A549 (cell line): ENCODE results near the gene PDCD6IP. TPM values are rescaled to one million over a fixed set of nuclear protein-coding genes. Genes with fewer than 3 reads are reported as not detected.

Source experiments
- ATAC-seq, 2 experiments: fragments of 200-7000 bp in 1 of 2; fragments of >200 bp in 1 of 2; cut with Nextera tagmentation in 1 of 2; cut with Tn5 transposase in 1 of 2; 3 replicates each; pipeline versions ENCODE4 v1.8.0 to v1.9.1; 2018 to 2020; ENCODE audit warnings: mild to moderate bottlenecking in 1 of 2, moderate library complexity in 1 of 2
- CTCF ChIA-PET: fragments of 300-600 bp; sonication (Branson Sonifier 250); formaldehyde crosslinking; extraction: SDS; loops from one replicate; lab custom pipeline; 2021; ENCODE audit warnings: antibody characterized with exemption, inconsistent platforms; lab: Yijun Ruan, JAX
- POLR2A ChIA-PET: fragments of 350-600 bp; formaldehyde crosslinking; extraction: SDS; loops from one replicate; lab custom pipeline; 2021; ENCODE audit warnings: antibody characterized with exemption, inconsistent platforms; lab: Yijun Ruan, JAX
- DNase-seq, 2 experiments: peaks; one replicate each; pipeline versions ENCODE4 v3.0.0 to v3.0.0-alpha.2; 2011 to 2016; ENCODE audit warnings: low read depth in 1 of 2, low spot score in 1 of 2
- FAIRE-seq: peaks from 2 replicates; lab custom pipeline; 2011; peaks lifted over from hg19 to GRCh38; lab: Jason Lieb, UNC
- H3K27ac ChIP-seq, 2 experiments: fragments of >200 bp; sonication (Bioruptor Twin); formaldehyde crosslinking; 3 replicates each; pipeline ENCODE4 v1.5.1; 2016 to 2017
- H3K4me1 ChIP-seq: fragments of >200 bp; sonication (Bioruptor Twin); formaldehyde crosslinking; 3 replicates; pipeline ENCODE4 v1.6.1; 2016
- H3K4me2 ChIP-seq: fragments of >200 bp; sonication (Bioruptor Twin); formaldehyde crosslinking; 3 replicates; pipeline ENCODE4 v1.6.1; 2016
- H3K4me3 ChIP-seq: fragments of >200 bp; sonication (Bioruptor Twin); formaldehyde crosslinking; 3 replicates; pipeline ENCODE4 v1.5.1; 2016
- H3K9me3 ChIP-seq: fragments of >200 bp; sonication (Bioruptor Twin); formaldehyde crosslinking; 3 replicates; pipeline ENCODE4 v1.6.1; 2016
- CBX2 ChIP-seq: fragments of 200-600 bp; sonication (generic); IDR thresholded peaks from 2 replicates; pipeline ENCODE4 v1.6.1; 2016; ENCODE audit warnings: low read depth, mild to moderate bottlenecking, borderline replicate concordance
- CBX8 ChIP-seq: fragments of 200-600 bp; sonication (generic); IDR thresholded peaks from 2 replicates; pipeline ENCODE4 v1.6.1; 2016
- CEBPB ChIP-seq, 2 experiments: fragments of >200 bp in 1 of 2; sonication (Bioruptor Twin) in 1 of 2; formaldehyde crosslinking in 1 of 2; IDR thresholded peaks; 2 replicates each; pipeline ENCODE4 v1.6.1; 2012 to 2016
- CHD2 ChIP-seq: fragments of 150-350 bp; IDR thresholded peaks from 2 replicates; pipeline ENCODE4 v1.6.1; 2014; ENCODE audit warnings: low read length; ENCODE audit not compliant: partially characterized antibody
- ESRRA ChIP-seq: fragments of 150-350 bp; IDR thresholded peaks from 2 replicates; pipeline ENCODE4 v1.6.1; 2014; ENCODE audit warnings: mild to moderate bottlenecking, low read length, borderline replicate concordance
- FOXS1 ChIP-seq: fragments of 250-450 bp; sonication (Bioruptor Pico); IDR thresholded peaks from 2 replicates; pipeline ENCODE4 v1.5.0; 2020; ENCODE audit warnings: mild to moderate bottlenecking, moderate library complexity
- GATA3 ChIP-seq: IDR thresholded peaks from 2 replicates; pipeline ENCODE4 v1.6.1; 2012; ENCODE audit warnings: borderline replicate concordance
- HDAC2 ChIP-seq: fragments of 200-600 bp; sonication (generic); IDR thresholded peaks from 2 replicates; pipeline ENCODE4 v1.6.1; 2016
- HEYL ChIP-seq: fragments of 250-450 bp; sonication (Bioruptor Pico); IDR thresholded peaks from 2 replicates; pipeline ENCODE4 v1.8.0; 2021; ENCODE audit warnings: mild to moderate bottlenecking, moderate library complexity
- JUN ChIP-seq, 2 experiments: fragments of >200 bp; sonication (Bioruptor Twin); formaldehyde crosslinking; IDR thresholded peaks; 2 replicates in 1 of 2; 3 replicates in 1 of 2; pipeline ENCODE4 v1.6.1; 2016 to 2017
- MAFK ChIP-seq: fragments of 450-650 bp; IDR thresholded peaks from 2 replicates; pipeline ENCODE4 v1.6.1; 2014; ENCODE audit not compliant: partially characterized antibody
- NR3C1 ChIP-seq: fragments of >200 bp; sonication (Bioruptor Twin); formaldehyde crosslinking; IDR thresholded peaks from 3 replicates; pipeline ENCODE4 v1.6.1; 2017
- PHF8 ChIP-seq: fragments of 200-600 bp; sonication (generic); IDR thresholded peaks from 2 replicates; pipeline ENCODE4 v1.6.1; 2016; ENCODE audit warnings: low read depth, mild to moderate bottlenecking, antibody characterized with exemption, moderate library complexity, borderline replicate concordance
- RNF2 ChIP-seq: fragments of 200-600 bp; sonication (generic); IDR thresholded peaks from 2 replicates; pipeline ENCODE4 v1.6.1; 2016; ENCODE audit warnings: low read depth, mild to moderate bottlenecking, antibody characterized with exemption, moderate library complexity, borderline replicate concordance
- SMC3 ChIP-seq: fragments of >200 bp; sonication (Bioruptor Twin); formaldehyde crosslinking; IDR thresholded peaks from 3 replicates; pipeline ENCODE4 v1.6.1; 2018; ENCODE audit warnings: inconsistent platforms
- ZNF302 ChIP-seq: fragments of 250-450 bp; sonication (Bioruptor Pico); IDR thresholded peaks from 2 replicates; pipeline ENCODE4 v1.9.0; 2021; ENCODE audit warnings: inconsistent platforms, mild to moderate bottlenecking, moderate library complexity
- WGBS: methylation state at CpG from one replicate; pipeline ENCODE4 v1.1.6; 2017; ENCODE audit errors: missing lambda C conversion rate; 5-methylcytosine and 5-hydroxymethylcytosine counted together
- polyA plus RNA-seq, 4 experiments: library from polyadenylated mRNA; depleted of rRNA in 3 of 4; stranded (reverse); fragments of >200 nt; fragmentation: RNase III in 1 of 4; extraction: RNeasy Plus Mini Kit Qiagen cat#74134 plus additional on column Dnase treatment in 1 of 4; gene quantifications; 2 replicates in 3 of 4; 3 replicates in 1 of 4; pipeline ENCODE4 v1.2.3, GENCODE V29; 2011 to 2017
- TF ChIP-seq, protein P1 (sequence below): fragments of 200-600 bp; sonication (generic); IDR thresholded peaks from 2 replicates; pipeline ENCODE4 v1.6.1; 2016; ENCODE audit warnings: antibody characterized with exemption, mild to moderate bottlenecking, moderate library complexity
- TF ChIP-seq, protein P2 (sequence below): IDR thresholded peaks from 2 replicates; pipeline ENCODE4 v1.6.1; 2012
- TF ChIP-seq, protein P3 (sequence below): fragments of 450-650 bp; IDR thresholded peaks from 2 replicates; pipeline ENCODE4 v1.6.1; 2014; ENCODE audit warnings: antibody characterized with exemption
- TF ChIP-seq, protein P4 (sequence below): fragments of 250-450 bp; sonication (Bioruptor Pico); IDR thresholded peaks from 2 replicates; pipeline ENCODE4 v1.5.0; 2020; ENCODE audit warnings: low read depth, mild to moderate bottlenecking, moderate library complexity

The PDCD6IP gene
- polyA plus RNA-seq, 2 of the 4 experiments (the other 2 are of a cell fraction) = 145 to 221 TPM

DNA sequence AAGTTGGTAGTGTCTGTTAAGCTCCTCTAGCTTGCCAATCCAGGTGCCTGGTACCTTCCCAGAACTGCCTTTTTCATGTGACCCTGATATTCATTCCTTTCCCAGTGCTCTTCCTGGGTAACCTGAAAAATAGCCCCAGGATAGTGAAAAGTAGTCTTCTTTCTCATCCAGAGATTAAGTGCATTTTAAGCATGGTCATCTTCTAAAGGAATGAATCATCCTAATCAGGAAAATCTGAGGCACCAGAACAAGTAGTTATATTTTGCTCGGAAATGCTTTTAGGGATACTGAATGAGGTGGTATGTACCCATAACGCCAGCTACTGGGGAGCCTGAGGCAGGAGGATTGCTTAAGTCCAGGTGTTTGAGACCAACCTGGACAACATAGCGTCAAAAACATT, 23.1 kb upstream of the PDCD6IP start:
- Histone ChIP-seq H3K4me1 (no peaks in the 10 kb centered on the region), H3K4me2 (no peak overlapping the region)
- POLR2A ChIA-PET = interaction anchor here (0.5 to 0.7 kb wide), 2 partner anchors 24 to 30 kb away, joined by 4 to 5 read pairs; no protein-coding TSS in a partner anchor
- WGBS = 85% methylated on average over 3 of the region's 3 CpGs
- no peak for TF ChIP-seq GATA3
- TF ChIP-seq, protein P1, sequence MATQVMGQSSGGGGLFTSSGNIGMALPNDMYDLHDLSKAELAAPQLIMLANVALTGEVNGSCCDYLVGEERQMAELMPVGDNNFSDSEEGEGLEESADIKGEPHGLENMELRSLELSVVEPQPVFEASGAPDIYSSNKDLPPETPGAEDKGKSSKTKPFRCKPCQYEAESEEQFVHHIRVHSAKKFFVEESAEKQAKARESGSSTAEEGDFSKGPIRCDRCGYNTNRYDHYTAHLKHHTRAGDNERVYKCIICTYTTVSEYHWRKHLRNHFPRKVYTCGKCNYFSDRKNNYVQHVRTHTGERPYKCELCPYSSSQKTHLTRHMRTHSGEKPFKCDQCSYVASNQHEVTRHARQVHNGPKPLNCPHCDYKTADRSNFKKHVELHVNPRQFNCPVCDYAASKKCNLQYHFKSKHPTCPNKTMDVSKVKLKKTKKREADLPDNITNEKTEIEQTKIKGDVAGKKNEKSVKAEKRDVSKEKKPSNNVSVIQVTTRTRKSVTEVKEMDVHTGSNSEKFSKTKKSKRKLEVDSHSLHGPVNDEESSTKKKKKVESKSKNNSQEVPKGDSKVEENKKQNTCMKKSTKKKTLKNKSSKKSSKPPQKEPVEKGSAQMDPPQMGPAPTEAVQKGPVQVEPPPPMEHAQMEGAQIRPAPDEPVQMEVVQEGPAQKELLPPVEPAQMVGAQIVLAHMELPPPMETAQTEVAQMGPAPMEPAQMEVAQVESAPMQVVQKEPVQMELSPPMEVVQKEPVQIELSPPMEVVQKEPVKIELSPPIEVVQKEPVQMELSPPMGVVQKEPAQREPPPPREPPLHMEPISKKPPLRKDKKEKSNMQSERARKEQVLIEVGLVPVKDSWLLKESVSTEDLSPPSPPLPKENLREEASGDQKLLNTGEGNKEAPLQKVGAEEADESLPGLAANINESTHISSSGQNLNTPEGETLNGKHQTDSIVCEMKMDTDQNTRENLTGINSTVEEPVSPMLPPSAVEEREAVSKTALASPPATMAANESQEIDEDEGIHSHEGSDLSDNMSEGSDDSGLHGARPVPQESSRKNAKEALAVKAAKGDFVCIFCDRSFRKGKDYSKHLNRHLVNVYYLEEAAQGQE = no peak
- no peak for TF ChIP-seq CBX2
- TF ChIP-seq PHF8 = no peak
- TF ChIP-seq FOXS1 (CRISPR knock-in tag) = no peak
- no peak for TF ChIP-seq CEBPB (IDR thresholded peaks at IDR 0.05)
- TF ChIP-seq HEYL (CRISPR knock-in tag) = no peak
- no peak for TF ChIP-seq JUN (IDR thresholded peaks at IDR 0.05)
- TF ChIP-seq ZNF302 (CRISPR knock-in tag) = no peak
- TF ChIP-seq RNF2 = no peak
- no peak for TF ChIP-seq CBX8
- TF ChIP-seq, protein P2, sequence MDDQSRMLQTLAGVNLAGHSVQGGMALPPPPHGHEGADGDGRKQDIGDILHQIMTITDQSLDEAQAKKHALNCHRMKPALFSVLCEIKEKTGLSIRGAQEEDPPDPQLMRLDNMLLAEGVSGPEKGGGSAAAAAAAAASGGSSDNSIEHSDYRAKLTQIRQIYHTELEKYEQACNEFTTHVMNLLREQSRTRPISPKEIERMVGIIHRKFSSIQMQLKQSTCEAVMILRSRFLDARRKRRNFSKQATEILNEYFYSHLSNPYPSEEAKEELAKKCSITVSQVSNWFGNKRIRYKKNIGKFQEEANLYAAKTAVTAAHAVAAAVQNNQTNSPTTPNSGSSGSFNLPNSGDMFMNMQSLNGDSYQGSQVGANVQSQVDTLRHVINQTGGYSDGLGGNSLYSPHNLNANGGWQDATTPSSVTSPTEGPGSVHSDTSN = no peak
- TF ChIP-seq, all 56 proteins: peak for 0
- Histone ChIP-seq H3K4me3 (no peak overlapping the region), H3K9me3 (no peaks in the 10 kb centered on the region), H3K27ac (no peak overlapping the region)
- no peak for FAIRE-seq
- CTCF ChIA-PET = interaction anchor here (0.6 to 6.2 kb wide), 14 partner anchors 8 to 1343 kb away, joined by 3 to 85 read pairs (median 4); no protein-coding TSS in a partner anchor
- DNase-seq = no peak
- no peak for ATAC-seq

DNA sequence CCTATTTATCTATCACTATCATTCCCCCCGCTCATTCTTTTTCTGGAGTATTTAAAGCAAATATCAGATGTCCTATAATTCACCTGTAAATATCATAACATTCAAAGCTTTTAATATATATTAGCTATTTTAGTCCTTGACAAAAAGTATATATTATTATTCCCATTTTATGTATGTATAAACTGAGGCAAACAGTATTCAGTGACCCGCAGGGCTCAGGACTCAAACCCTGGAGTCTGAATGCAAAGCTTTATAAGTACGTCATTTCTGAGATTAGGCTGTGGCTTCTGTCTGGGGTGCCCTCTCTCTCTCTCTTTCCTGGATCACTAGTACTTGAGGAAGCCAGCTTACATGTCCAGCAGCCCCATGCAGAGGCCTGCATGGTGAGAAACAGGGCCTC, 20.4 kb upstream of the PDCD6IP start:
- ChIA-PET POLR2A (no interaction called here), CTCF (interaction anchor here (1.2 to 6.2 kb wide), 9 partner anchors 8 to 165 kb away, joined by 3 to 85 read pairs (median 9); no protein-coding TSS in a partner anchor)
- Histone ChIP-seq H3K4me3 (no peak overlapping the region), H3K27ac (no peak overlapping the region), H3K4me1 (no peaks in the 10 kb centered on the region), H3K9me3 (no peaks in the 10 kb centered on the region), H3K4me2 (no peak overlapping the region)
- no peak for FAIRE-seq
- ATAC-seq = no peak
- 83% methylated on average over 3 of the region's 3 CpGs for WGBS
- TF ChIP-seq SMC3 = no peak
- no peak for TF ChIP-seq NR3C1
- TF ChIP-seq, protein P3, sequence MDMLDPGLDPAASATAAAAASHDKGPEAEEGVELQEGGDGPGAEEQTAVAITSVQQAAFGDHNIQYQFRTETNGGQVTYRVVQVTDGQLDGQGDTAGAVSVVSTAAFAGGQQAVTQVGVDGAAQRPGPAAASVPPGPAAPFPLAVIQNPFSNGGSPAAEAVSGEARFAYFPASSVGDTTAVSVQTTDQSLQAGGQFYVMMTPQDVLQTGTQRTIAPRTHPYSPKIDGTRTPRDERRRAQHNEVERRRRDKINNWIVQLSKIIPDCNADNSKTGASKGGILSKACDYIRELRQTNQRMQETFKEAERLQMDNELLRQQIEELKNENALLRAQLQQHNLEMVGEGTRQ = no peak
- no peak for TF ChIP-seq ESRRA
- TF ChIP-seq JUN (IDR thresholded peaks at IDR 0.05) = no peak
- TF ChIP-seq, protein P1 = no peak
- TF ChIP-seq HDAC2 = no peak
- no peak for TF ChIP-seq HEYL (CRISPR knock-in tag)
- no peak for TF ChIP-seq CHD2
- TF ChIP-seq, protein P4, sequence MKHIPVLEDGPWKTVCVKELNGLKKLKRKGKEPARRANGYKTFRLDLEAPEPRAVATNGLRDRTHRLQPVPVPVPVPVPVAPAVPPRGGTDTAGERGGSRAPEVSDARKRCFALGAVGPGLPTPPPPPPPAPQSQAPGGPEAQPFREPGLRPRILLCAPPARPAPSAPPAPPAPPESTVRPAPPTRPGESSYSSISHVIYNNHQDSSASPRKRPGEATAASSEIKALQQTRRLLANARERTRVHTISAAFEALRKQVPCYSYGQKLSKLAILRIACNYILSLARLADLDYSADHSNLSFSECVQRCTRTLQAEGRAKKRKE (CRISPR knock-in tag) = no peak
- TF ChIP-seq MAFK = no peak
- no peak for DNase-seq
